ENCODE data around the gene GALNT2.

DNA sequence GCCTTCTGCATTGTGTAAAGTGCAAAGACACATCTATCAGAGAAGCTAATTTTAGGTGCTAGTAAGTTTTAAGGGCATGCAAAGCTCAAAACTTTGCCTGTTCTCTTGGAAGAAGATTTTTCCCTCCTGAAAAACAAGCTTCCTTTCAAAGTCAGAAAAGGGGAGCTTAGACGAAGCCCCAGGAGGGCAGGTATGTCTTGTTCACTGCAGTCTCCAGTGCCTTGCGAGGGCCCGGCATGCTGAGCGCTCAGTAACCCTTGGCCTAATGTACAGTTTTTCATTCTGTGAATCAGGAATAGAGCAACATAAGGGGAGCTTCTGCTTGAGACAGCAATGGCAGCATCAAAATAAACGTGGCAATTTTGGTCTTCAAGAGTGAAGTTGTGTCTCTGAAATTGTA is 35.0 kb downstream of the GALNT2 start:
- TF ChIP-seq, protein P1, sequence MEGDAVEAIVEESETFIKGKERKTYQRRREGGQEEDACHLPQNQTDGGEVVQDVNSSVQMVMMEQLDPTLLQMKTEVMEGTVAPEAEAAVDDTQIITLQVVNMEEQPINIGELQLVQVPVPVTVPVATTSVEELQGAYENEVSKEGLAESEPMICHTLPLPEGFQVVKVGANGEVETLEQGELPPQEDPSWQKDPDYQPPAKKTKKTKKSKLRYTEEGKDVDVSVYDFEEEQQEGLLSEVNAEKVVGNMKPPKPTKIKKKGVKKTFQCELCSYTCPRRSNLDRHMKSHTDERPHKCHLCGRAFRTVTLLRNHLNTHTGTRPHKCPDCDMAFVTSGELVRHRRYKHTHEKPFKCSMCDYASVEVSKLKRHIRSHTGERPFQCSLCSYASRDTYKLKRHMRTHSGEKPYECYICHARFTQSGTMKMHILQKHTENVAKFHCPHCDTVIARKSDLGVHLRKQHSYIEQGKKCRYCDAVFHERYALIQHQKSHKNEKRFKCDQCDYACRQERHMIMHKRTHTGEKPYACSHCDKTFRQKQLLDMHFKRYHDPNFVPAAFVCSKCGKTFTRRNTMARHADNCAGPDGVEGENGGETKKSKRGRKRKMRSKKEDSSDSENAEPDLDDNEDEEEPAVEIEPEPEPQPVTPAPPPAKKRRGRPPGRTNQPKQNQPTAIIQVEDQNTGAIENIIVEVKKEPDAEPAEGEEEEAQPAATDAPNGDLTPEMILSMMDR (IDR thresholded peaks at IDR 0.05; ENCODE audit: poor library complexity), result no peak
- no peak for TF ChIP-seq EZH2phosphoT487 (IDR thresholded peaks at IDR 0.05; ENCODE audit: low read depth, severe bottlenecking, unreplicated experiment)
